ENCODE results near the gene MRPL37. TPM values are rescaled to one million over a fixed set of nuclear protein-coding genes. Genes with fewer than 3 reads are reported as not detected.

The MRPL37 gene
- total and polyA plus RNA-seq, 2 of the 8 experiments (the other 6 are each of a cell fraction or from before 2014, with no cell fraction given), result 45.5 to 126 TPM

GRCh38 chr1:54207287-54207686 is 7.3 kb downstream of the MRPL37 start:
- Histone ChIP-seq H3K56ac (replicated peaks; ENCODE audit: insufficient read length, low read depth, low read length) (no peak overlapping the region), H3K36me3 (ENCODE audit: control insufficient read depth in 2 of 4, insufficient read depth in 4 of 4, low read length in 3 of 4) (peaks cover 22 to 65% (median 59%) of the 10 kb centered on the region in 4 experiments), H3K9ac (replicated peaks in 1 of 4; ENCODE audit: extremely low read depth in 1 of 4, low read depth in 3 of 4, low read length in 3 of 4) (no peak overlapping the region), H2AFZ (ENCODE audit: low read length) (no peak overlapping the region), H3K23me2 (ENCODE audit: low read depth, low read length) (no peaks in the 10 kb centered on the region), H3K14ac (ENCODE audit: insufficient read length) (no peak overlapping the region), H2AK5ac (ENCODE audit: low read depth, low read length) (no peak overlapping the region), H3K23ac (ENCODE audit: insufficient read length) (no peak overlapping the region), H3K27me3 (replicated peaks in 1 of 4; ENCODE audit: control insufficient read depth in 3 of 4, extremely low read depth in 1 of 4, insufficient read depth in 3 of 4, low read length in 3 of 4) (no peaks in the 10 kb centered on the region), H2BK15ac (ENCODE audit: low read length) (no peak overlapping the region), H2BK20ac (ENCODE audit: low read length) (no peak overlapping the region), H3K4me1 (replicated peaks in 1 of 4; ENCODE audit: control insufficient read depth in 3 of 4, insufficient read depth in 4 of 4, low read length in 3 of 4) (no peaks in the 10 kb centered on the region), H3K79me2 (ENCODE audit: control insufficient read depth in 1 of 2, insufficient read depth in 2 of 2, low read length in 2 of 2) (peaks cover 0 to 9% of the 10 kb centered on the region in 2 experiments; a peak in 2 of 4 replicates), H4K5ac (ENCODE audit: insufficient read length, low read depth, low read length) (no peak overlapping the region), H3K4me3 (ENCODE audit: extremely low read depth in 1 of 4, insufficient read depth in 2 of 4, low read depth in 3 of 4, low read length in 4 of 4) (no peak overlapping the region), H2BK120ac (replicated peaks; ENCODE audit: low read depth, low read length) (no peak overlapping the region), H3K18ac (ENCODE audit: extremely low read depth, low read length) (no peak overlapping the region), H2BK12ac (ENCODE audit: low read depth, low read length) (no peak overlapping the region), H3K79me1 (ENCODE audit: low read depth, low read length) (peaks cover under 1% of the 10 kb centered on the region; the same call in 1 of the 2 replicates), H4K91ac (replicated peaks; ENCODE audit: insufficient read length, low read length) (no peak overlapping the region), H3K9me3 (ENCODE audit: insufficient read depth in 2 of 2, low read depth in 1 of 2, low read length in 1 of 2) (no peaks in the 10 kb centered on the region), H2BK5ac (ENCODE audit: low read depth, low read length) (no peak overlapping the region), H3K4me2 (ENCODE audit: insufficient read depth in 1 of 2, low read depth in 2 of 2, low read length in 2 of 2) (no peak overlapping the region), H4K20me1 (replicated peaks in 1 of 2; ENCODE audit: control insufficient read depth in 1 of 2, insufficient read depth in 2 of 2, low read length in 2 of 2) (peaks cover 4% of the 10 kb centered on the region in 2 experiments), H3K4ac (replicated peaks; ENCODE audit: insufficient read length, low read depth, low read length) (no peak overlapping the region), H3K27ac (ENCODE audit: low read depth, low read length) (no peak overlapping the region), H4K8ac (ENCODE audit: extremely low read depth, insufficient read depth, low read length) (no peak overlapping the region)
- no peak for TF ChIP-seq EGR1 (IDR thresholded peaks at IDR 0.05; ENCODE audit: borderline replicate concordance, low read depth, low read length)
- TF ChIP-seq SIX5 (IDR thresholded peaks at IDR 0.05; ENCODE audit: low read depth, low read length), result no peak
- TF ChIP-seq POLR2A (IDR thresholded peaks at IDR 0.05; ENCODE audit: control extremely low read depth in 1 of 2, low read depth in 2 of 2, low read length in 2 of 2), result no peak
- TF ChIP-seq PHF8 (conservative IDR thresholded peaks at IDR 0.05; ENCODE audit: low read depth, low read length), result no peak
- no peak for TF ChIP-seq SRF (IDR thresholded peaks at IDR 0.05; ENCODE audit: low read depth, low read length)
- TF ChIP-seq RFX5 (IDR thresholded peaks at IDR 0.05; ENCODE audit: borderline replicate concordance, low read depth, low read length), result no peak
- no peak for TF ChIP-seq SP2 (IDR thresholded peaks at IDR 0.05; ENCODE audit: low read length)
- TF ChIP-seq CBX5 (IDR thresholded peaks at IDR 0.05; ENCODE audit: low read depth, low read length), result no peak
- no peak for TF ChIP-seq BCL11A (IDR thresholded peaks at IDR 0.05; ENCODE audit: low read depth in 2 of 2, low read length in 2 of 2)
- no peak for TF ChIP-seq KDM1A (IDR thresholded peaks at IDR 0.05; ENCODE audit: borderline replicate concordance, low read length)
- FAIRE-seq (no peak), DNase-seq (ENCODE audit: low read depth in 1 of 2, low spot score in 2 of 2) (no peak)
- CTCF ChIA-PET (ENCODE audit: partially characterized antibody), result interaction anchor here (0.6 kb wide), 1 partner anchor 392 kb away, joined by 3 read pairs; no protein-coding TSS in a partner anchor
- POLR2A ChIA-PET (ENCODE audit: partially characterized antibody), result interaction anchor here (1.0 kb wide), 1 partner anchor 15 kb away, joined by 4 read pairs; no protein-coding TSS in a partner anchor
- 88% methylated on average over 1 of the region's 1 CpG; no CpG with 5 or more reads in 1 of the 2 experiments for WGBS, 2 experiments (ENCODE audit: extremely low coverage in 1 of 2, insufficient coverage in 1 of 2, insufficient read length in 1 of 2, insufficient replicate concordance in 2 of 2, low coverage in 1 of 2, low lambda C conversion rate in 2 of 2, missing lambda C conversion rate in 1 of 2)

Measured in H1 (cell line).